Fibroblast of the conjunctiva (primary cell): ENCODE measurements around the gene ANG.
A peak's percentile ranks its signal among the peaks of the same experiment; 100 is the strongest.

ENCODE experiments used
- DNase-seq: peaks from one replicate; pipeline ENCODE4 v3.0.0-alpha.2; 2010; ENCODE audit warnings: low read depth

Gene ANG

GRCh38 chr14:20676072-20676471 lies 12.5 kb upstream of the ANG start:
- no peak for DNase-seq

- peak; percentile 16 for DNase-seq
Observed at GRCh38 chr14:20679907-20680306, 8.7 kb upstream of the ANG start.

- no peak for DNase-seq
Observed at GRCh38 chr14:20680363-20680762, 8.2 kb upstream of the ANG start.

GRCh38 chr14:20680843-20681347 lies 7.7 kb upstream of the ANG start:
- DNase-seq = no peak

- DNase-seq = peak; percentile 84
Observed at GRCh38 chr14:20681348-20682126, 7.0 kb upstream of the ANG start.

GRCh38 chr14:20682127-20682434 lies 6.5 kb upstream of the ANG start:
- no peak for DNase-seq

- DNase-seq = peak; percentile 88
Observed at GRCh38 chr14:20682435-20683124, 6.0 kb upstream of the ANG start.

GRCh38 chr14:20683125-20683890 lies 5.3 kb upstream of the ANG start:
- peak; percentile 95 for DNase-seq

GRCh38 chr14:20683891-20684661 lies 4.5 kb upstream of the ANG start, which contains the start of gene RNASE4:
Gene RNASE4, plus strand, starts transcription at chr14:20684560. Its CDS starts 14,812 bp downstream, at chr14:20699372.
- peak; percentile 82 for DNase-seq

- peak; percentile 59 for DNase-seq
Observed at GRCh38 chr14:20684662-20685456, 3.7 kb upstream of the ANG start.

- DNase-seq = no peak
Observed at GRCh38 chr14:20686386-20687143, 2.0 kb upstream of the ANG start.

- no peak for DNase-seq
Observed at GRCh38 chr14:20687362-20688166, 1.0 kb upstream of the ANG start.

GRCh38 chr14:20690848-20691640 lies 2.5 kb downstream of the ANG start:
- DNase-seq = peak; percentile 65

GRCh38 chr14:20692116-20692751 lies 3.7 kb downstream of the ANG start:
- no peak for DNase-seq

GRCh38 chr14:20696764-20697163 lies 8.2 kb downstream of the ANG start:
- no peak for DNase-seq

GRCh38 chr14:20697273-20698017 lies 8.9 kb downstream of the ANG start:
- peak; percentile 51 for DNase-seq

GRCh38 chr14:20698018-20698329 lies 9.4 kb downstream of the ANG start:
- DNase-seq = no peak

- DNase-seq = no peak
Observed at GRCh38 chr14:20698934-20699333, 10.4 kb downstream of the ANG start.
